ENCODE data around the gene COL16A1.

The COL16A1 gene

GRCh38 chr1:31663622-31664452, 40.0 kb downstream of the COL16A1 start:
- peak; percentile 46 to 47 for DNase-seq

GRCh38 chr1:31662463-31662862, 41.4 kb downstream of the COL16A1 start:
- no peak for DNase-seq

- DNase-seq, result no peak
Observed at GRCh38 chr1:31661856-31662255, 42.0 kb downstream of the COL16A1 start.

- no peak for DNase-seq
Observed at GRCh38 chr1:31660871-31661455, 42.9 kb downstream of the COL16A1 start.

- DNase-seq, result no peak
Observed at GRCh38 chr1:31659889-31660288, 43.9 kb downstream of the COL16A1 start.

- DNase-seq, result no peak
Observed at GRCh38 chr1:31658721-31659120, 45.1 kb downstream of the COL16A1 start.

- DNase-seq, result no peak
Observed at GRCh38 chr1:31657972-31658510, 45.8 kb downstream of the COL16A1 start.

- DNase-seq, result no peak
Observed at GRCh38 chr1:31657020-31657804, 46.6 kb downstream of the COL16A1 start.

GRCh38 chr1:31655756-31656155, 48.1 kb downstream of the COL16A1 start:
- DNase-seq, result no peak

- DNase-seq, result no peak
Observed at GRCh38 chr1:31655104-31655503, 48.7 kb downstream of the COL16A1 start.

GRCh38 chr1:31654474-31654776, 49.4 kb downstream of the COL16A1 start:
- no peak for DNase-seq

- DNase-seq, result no peak
Observed at GRCh38 chr1:31653717-31654473, 49.9 kb downstream of the COL16A1 start.

- no peak for DNase-seq
Observed at GRCh38 chr1:31652891-31653499, 50.8 kb downstream of the COL16A1 start.

- no peak for DNase-seq
Observed at GRCh38 chr1:31651766-31652165, 52.1 kb downstream of the COL16A1 start.

- no peak for DNase-seq
Observed at GRCh38 chr1:31651089-31651420, 52.8 kb downstream of the COL16A1 start.

- DNase-seq, result no peak
Observed at GRCh38 chr1:31650161-31651088, 53.4 kb downstream of the COL16A1 start.

GRCh38 chr1:31648641-31649357, 55.0 kb downstream of the COL16A1 start:
- DNase-seq, result no peak

- DNase-seq, result no peak
Observed at GRCh38 chr1:31648190-31648589, 55.6 kb downstream of the COL16A1 start.

- DNase-seq, result no peak
Observed at GRCh38 chr1:31647106-31647505, 56.7 kb downstream of the COL16A1 start.

- DNase-seq, result no peak
Observed at GRCh38 chr1:31646259-31646960, 57.4 kb downstream of the COL16A1 start.

All from activated CD4-positive, alpha-beta T cell treated with anti-CD3 and anti-CD28 coated beads, Interleukin-2, amount 50 U/mL, for 4 hours (primary cell).